Measurements from ENCODE around the gene DCAF8L1. TPM values are rescaled to one million over a fixed set of nuclear protein-coding genes. Genes with fewer than 3 reads are reported as not detected.

The DCAF8L1 gene
- polyA plus RNA-seq (2013, experiment 1 of 2), result not detected
- not detected for polyA plus RNA-seq (2013, experiment 2 of 2)

- Histone ChIP-seq H2AFZ (ENCODE audit: low read depth, low read length) (no peak within 1 kb of the TSS), H3K14ac (ENCODE audit: low read length in 2 of 2) (no peak within 1 kb of the TSS), H3K4ac (ENCODE audit: low read depth in 1 of 2, low read length in 2 of 2) (no peak within 1 kb of the TSS), H2BK15ac (ENCODE audit: low read depth, poor library complexity, severe bottlenecking) (no peak within 1 kb of the TSS), H2BK12ac (ENCODE audit: low read length in 2 of 2) (no peak within 1 kb of the TSS), H3K79me1 (replicated peaks; ENCODE audit: low read length, poor library complexity, severe bottlenecking) (no peaks in the 10 kb centered on the region), H3K4me2 (ENCODE audit: low read length, poor library complexity, severe bottlenecking) (no peak within 1 kb of the TSS), H3K9ac (ENCODE audit: low read length) (no peak within 1 kb of the TSS), H3K4me3 (ENCODE audit: insufficient read depth in 1 of 2, low read depth in 1 of 2, low read length in 2 of 2) (no peak within 1 kb of the TSS), H4K8ac (ENCODE audit: low read length) (no peak within 1 kb of the TSS), H4K91ac (ENCODE audit: low read length) (no peak within 1 kb of the TSS), H3K23ac (ENCODE audit: low read length in 2 of 2) (no peak within 1 kb of the TSS), H3K9me3 (ENCODE audit: control insufficient read depth, low read length) (no peaks in the 10 kb centered on the region), H3K36me3 (ENCODE audit: control insufficient read depth in 1 of 2, insufficient read depth in 2 of 2, low read depth in 1 of 2, low read length in 2 of 2) (no peaks in the 10 kb centered on the region), H2BK120ac (ENCODE audit: low read depth, low read length) (no peak within 1 kb of the TSS), H3K18ac (ENCODE audit: low read depth in 1 of 2, low read length in 2 of 2) (no peak within 1 kb of the TSS), H2BK5ac (ENCODE audit: low read depth, low read length, poor library complexity, severe bottlenecking) (no peak within 1 kb of the TSS), H3K27me3 (ENCODE audit: control insufficient read depth in 1 of 2, insufficient read depth in 1 of 2, low read length in 2 of 2) (no peaks in the 10 kb centered on the region), H2AK5ac (ENCODE audit: low read length, severe bottlenecking) (no peak within 1 kb of the TSS), H3K27ac (ENCODE audit: low read length, poor library complexity, severe bottlenecking) (no peak within 1 kb of the TSS), H3K4me1 (ENCODE audit: control insufficient read depth, insufficient read depth, low read depth, low read length) (no peaks in the 10 kb centered on the region)
- 86% methylated on average over 14 of the region's 14 CpGs for WGBS
- no peak for DNase-seq
Measured at GRCh38 chrX:27981349-27981748, at the start of gene DCAF8L1. Gene DCAF8L1, minus strand, starts transcription at chrX:27981449. Its CDS starts 115 bp downstream, at chrX:27981334.

- Histone ChIP-seq H2AK5ac (ENCODE audit: low read length, severe bottlenecking) (no peak overlapping the region), H4K91ac (ENCODE audit: low read length) (no peak overlapping the region), H3K4ac (ENCODE audit: low read depth in 1 of 2, low read length in 2 of 2) (no peak overlapping the region), H3K23ac (ENCODE audit: low read length in 2 of 2) (no peak overlapping the region), H3K14ac (ENCODE audit: low read length in 2 of 2) (no peak overlapping the region), H2BK5ac (ENCODE audit: low read depth, low read length, poor library complexity, severe bottlenecking) (no peak overlapping the region), H2BK120ac (ENCODE audit: low read depth, low read length) (no peak overlapping the region), H2BK12ac (ENCODE audit: low read length in 2 of 2) (no peak overlapping the region), H3K9ac (ENCODE audit: low read length) (no peak overlapping the region), H3K36me3 (ENCODE audit: control insufficient read depth in 1 of 2, insufficient read depth in 2 of 2, low read depth in 1 of 2, low read length in 2 of 2) (no peaks in the 10 kb centered on the region), H3K4me3 (ENCODE audit: insufficient read depth in 1 of 2, low read depth in 1 of 2, low read length in 2 of 2) (no peak overlapping the region), H3K4me2 (ENCODE audit: low read length, poor library complexity, severe bottlenecking) (no peak overlapping the region), H4K8ac (ENCODE audit: low read length) (no peak overlapping the region), H3K27me3 (ENCODE audit: control insufficient read depth in 1 of 2, insufficient read depth in 1 of 2, low read length in 2 of 2) (no peaks in the 10 kb centered on the region), H3K18ac (ENCODE audit: low read depth in 1 of 2, low read length in 2 of 2) (no peak overlapping the region), H2AFZ (ENCODE audit: low read depth, low read length) (no peak overlapping the region), H3K9me3 (ENCODE audit: control insufficient read depth, low read length) (no peaks in the 10 kb centered on the region), H2BK15ac (ENCODE audit: low read depth, poor library complexity, severe bottlenecking) (no peak overlapping the region), H3K79me1 (replicated peaks; ENCODE audit: low read length, poor library complexity, severe bottlenecking) (no peaks in the 10 kb centered on the region), H3K4me1 (ENCODE audit: control insufficient read depth, insufficient read depth, low read depth, low read length) (no peaks in the 10 kb centered on the region), H3K27ac (ENCODE audit: low read length, poor library complexity, severe bottlenecking) (no peak overlapping the region)
- no CpG with 5 or more reads among the region's 2 CpGs for WGBS
- no peak for DNase-seq
Measured at GRCh38 chrX:28022371-28022770, 41.1 kb upstream of the DCAF8L1 start.

- Histone ChIP-seq H3K27ac (ENCODE audit: low read length, poor library complexity, severe bottlenecking) (no peak overlapping the region), H3K18ac (ENCODE audit: low read depth in 1 of 2, low read length in 2 of 2) (no peak overlapping the region), H3K4ac (ENCODE audit: low read depth in 1 of 2, low read length in 2 of 2) (no peak overlapping the region), H3K4me2 (ENCODE audit: low read length, poor library complexity, severe bottlenecking) (no peak overlapping the region), H2AFZ (ENCODE audit: low read depth, low read length) (no peak overlapping the region), H3K4me1 (ENCODE audit: control insufficient read depth, insufficient read depth, low read depth, low read length) (no peaks in the 10 kb centered on the region), H3K4me3 (ENCODE audit: insufficient read depth in 1 of 2, low read depth in 1 of 2, low read length in 2 of 2) (no peak overlapping the region), H3K36me3 (ENCODE audit: control insufficient read depth in 1 of 2, insufficient read depth in 2 of 2, low read depth in 1 of 2, low read length in 2 of 2) (no peaks in the 10 kb centered on the region), H3K23ac (ENCODE audit: low read length in 2 of 2) (no peak overlapping the region), H2AK5ac (ENCODE audit: low read length, severe bottlenecking) (no peak overlapping the region), H3K14ac (ENCODE audit: low read length in 2 of 2) (no peak overlapping the region), H4K8ac (ENCODE audit: low read length) (no peak overlapping the region), H2BK15ac (ENCODE audit: low read depth, poor library complexity, severe bottlenecking) (no peak overlapping the region), H2BK120ac (ENCODE audit: low read depth, low read length) (no peak overlapping the region), H3K79me1 (replicated peaks; ENCODE audit: low read length, poor library complexity, severe bottlenecking) (no peaks in the 10 kb centered on the region), H3K9ac (ENCODE audit: low read length) (no peak overlapping the region), H2BK5ac (ENCODE audit: low read depth, low read length, poor library complexity, severe bottlenecking) (no peak overlapping the region), H3K27me3 (ENCODE audit: control insufficient read depth in 1 of 2, insufficient read depth in 1 of 2, low read length in 2 of 2) (no peaks in the 10 kb centered on the region), H4K91ac (ENCODE audit: low read length) (no peak overlapping the region), H3K9me3 (ENCODE audit: control insufficient read depth, low read length) (no peaks in the 10 kb centered on the region), H2BK12ac (ENCODE audit: low read length in 2 of 2) (no peak overlapping the region)
- DNase-seq, result no peak
- 67% methylated on average over 1 of the region's 1 CpG for WGBS
Measured at GRCh38 chrX:28016823-28017222, 35.6 kb upstream of the DCAF8L1 start.

GRCh38 chrX:28015993-28016392 is 34.7 kb upstream of the DCAF8L1 start:
- no peak overlapping the region for H2BK12ac ChIP-seq (ENCODE audit: low read length in 2 of 2)

More at GRCh38 chrX:28015993-28016392, 34.7 kb upstream of the DCAF8L1 start:
- Histone ChIP-seq H4K91ac (ENCODE audit: low read length) (no peak overlapping the region), H3K18ac (ENCODE audit: low read depth in 1 of 2, low read length in 2 of 2) (no peak overlapping the region), H2BK5ac (ENCODE audit: low read depth, low read length, poor library complexity, severe bottlenecking) (no peak overlapping the region), H3K36me3 (ENCODE audit: control insufficient read depth in 1 of 2, insufficient read depth in 2 of 2, low read depth in 1 of 2, low read length in 2 of 2) (no peaks in the 10 kb centered on the region), H4K8ac (ENCODE audit: low read length) (no peak overlapping the region), H3K4me2 (ENCODE audit: low read length, poor library complexity, severe bottlenecking) (no peak overlapping the region), H3K4me3 (ENCODE audit: insufficient read depth in 1 of 2, low read depth in 1 of 2, low read length in 2 of 2) (no peak overlapping the region), H2AFZ (ENCODE audit: low read depth, low read length) (no peak overlapping the region), H2BK15ac (ENCODE audit: low read depth, poor library complexity, severe bottlenecking) (no peak overlapping the region), H3K79me1 (replicated peaks; ENCODE audit: low read length, poor library complexity, severe bottlenecking) (no peaks in the 10 kb centered on the region), H3K27me3 (ENCODE audit: control insufficient read depth in 1 of 2, insufficient read depth in 1 of 2, low read length in 2 of 2) (no peaks in the 10 kb centered on the region), H2BK120ac (ENCODE audit: low read depth, low read length) (no peak overlapping the region), H3K23ac (ENCODE audit: low read length in 2 of 2) (no peak overlapping the region), H3K9ac (ENCODE audit: low read length) (no peak overlapping the region), H3K27ac (ENCODE audit: low read length, poor library complexity, severe bottlenecking) (no peak overlapping the region), H3K9me3 (ENCODE audit: control insufficient read depth, low read length) (no peaks in the 10 kb centered on the region), H2AK5ac (ENCODE audit: low read length, severe bottlenecking) (no peak overlapping the region), H3K4me1 (ENCODE audit: control insufficient read depth, insufficient read depth, low read depth, low read length) (no peaks in the 10 kb centered on the region), H3K14ac (ENCODE audit: low read length in 2 of 2) (no peak overlapping the region), H3K4ac (ENCODE audit: low read depth in 1 of 2, low read length in 2 of 2) (no peak overlapping the region)
- 91% methylated on average over 6 of the region's 6 CpGs for WGBS
- no peak for DNase-seq

Measured in mesenchymal stem cell (in vitro differentiated cells and primary cell).